ENCODE data around the gene APOC4. TPM values are rescaled to one million over a fixed set of nuclear protein-coding genes. Genes with fewer than 3 reads are reported as not detected.

The APOC4 gene
- total RNA-seq, 2 donors from 2014 or later, result not detected

DNA sequence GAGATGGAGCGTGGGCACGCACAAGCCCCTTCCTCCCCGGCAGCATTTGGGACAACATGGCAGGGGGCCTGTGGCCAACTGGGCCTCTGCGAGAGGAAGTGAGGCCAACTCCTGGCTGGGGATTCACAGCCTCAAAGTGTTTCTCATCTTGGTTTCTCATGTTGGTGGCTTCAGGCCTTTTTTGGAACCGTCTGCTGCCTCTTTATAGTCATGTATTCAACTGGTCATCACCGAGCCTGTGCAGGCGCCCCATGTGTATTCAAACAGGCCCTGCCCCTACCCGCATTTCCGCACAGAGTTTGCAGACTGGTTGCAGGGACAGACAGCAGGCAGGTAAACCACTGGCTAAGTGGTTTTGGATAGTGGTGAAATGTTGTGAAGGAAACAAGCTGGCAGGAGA lies 42.0 kb downstream of the APOC4 start:
- no peak for DNase-seq (ENCODE audit: low spot score)
- Histone ChIP-seq H3K36me3 (peaks cover 5 to 9% of the 10 kb centered on the region in 2 donors), H3K9me3 (no peaks in the 10 kb centered on the region), H3K27ac (no peak overlapping the region), H3K4me1 (replicated peaks) (no peaks in the 10 kb centered on the region), H3K4me3 (no peak overlapping the region), H3K27me3 (replicated peaks; ENCODE audit: insufficient read depth) (no peaks in the 10 kb centered on the region)
- WGBS, result 82% methylated on average over 9 of the region's 9 CpGs
- TF ChIP-seq POLR2A (IDR thresholded peaks at IDR 0.05), result no peak
- TF ChIP-seq, protein P1, sequence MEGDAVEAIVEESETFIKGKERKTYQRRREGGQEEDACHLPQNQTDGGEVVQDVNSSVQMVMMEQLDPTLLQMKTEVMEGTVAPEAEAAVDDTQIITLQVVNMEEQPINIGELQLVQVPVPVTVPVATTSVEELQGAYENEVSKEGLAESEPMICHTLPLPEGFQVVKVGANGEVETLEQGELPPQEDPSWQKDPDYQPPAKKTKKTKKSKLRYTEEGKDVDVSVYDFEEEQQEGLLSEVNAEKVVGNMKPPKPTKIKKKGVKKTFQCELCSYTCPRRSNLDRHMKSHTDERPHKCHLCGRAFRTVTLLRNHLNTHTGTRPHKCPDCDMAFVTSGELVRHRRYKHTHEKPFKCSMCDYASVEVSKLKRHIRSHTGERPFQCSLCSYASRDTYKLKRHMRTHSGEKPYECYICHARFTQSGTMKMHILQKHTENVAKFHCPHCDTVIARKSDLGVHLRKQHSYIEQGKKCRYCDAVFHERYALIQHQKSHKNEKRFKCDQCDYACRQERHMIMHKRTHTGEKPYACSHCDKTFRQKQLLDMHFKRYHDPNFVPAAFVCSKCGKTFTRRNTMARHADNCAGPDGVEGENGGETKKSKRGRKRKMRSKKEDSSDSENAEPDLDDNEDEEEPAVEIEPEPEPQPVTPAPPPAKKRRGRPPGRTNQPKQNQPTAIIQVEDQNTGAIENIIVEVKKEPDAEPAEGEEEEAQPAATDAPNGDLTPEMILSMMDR (IDR thresholded peaks at IDR 0.05), result no peak
- TF ChIP-seq POLR2AphosphoS5 (IDR thresholded peaks at IDR 0.05), result no peak
- intact Hi-C loops (cut with DNase I), result no loop called here

DNA sequence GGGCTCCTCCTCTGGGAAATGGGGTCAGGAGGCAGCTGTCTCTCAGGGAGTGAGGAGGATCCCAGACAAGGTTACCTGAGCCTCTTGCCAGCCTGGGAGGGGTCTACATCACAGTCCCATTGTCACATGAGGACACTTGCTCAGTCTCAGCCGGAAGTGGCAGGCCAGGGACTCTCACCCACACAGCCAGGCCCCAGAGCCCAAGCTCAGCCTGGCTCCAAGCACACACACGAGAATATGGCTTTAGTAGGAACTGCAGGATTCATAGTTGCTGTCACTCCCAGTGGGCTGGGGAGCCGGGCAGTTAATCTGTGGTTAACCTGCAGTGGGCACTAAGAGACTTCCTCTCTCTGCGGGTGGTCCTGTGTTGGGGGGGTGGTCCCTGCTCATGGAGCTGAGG lies 43.4 kb downstream of the APOC4 start:
- Histone ChIP-seq H3K36me3 (peaks cover 0 to 5% of the 10 kb centered on the region in 2 donors), H3K4me1 (replicated peaks) (no peaks in the 10 kb centered on the region), H3K4me3 (no peak overlapping the region), H3K27ac (no peak overlapping the region), H3K9me3 (no peaks in the 10 kb centered on the region), H3K27me3 (replicated peaks; ENCODE audit: insufficient read depth) (no peaks in the 10 kb centered on the region)
- 83% methylated on average over 4 of the region's 4 CpGs for WGBS
- intact Hi-C loops (cut with DNase I), result no loop called here
- TF ChIP-seq, protein P1 (IDR thresholded peaks at IDR 0.05), result no peak
- no peak for TF ChIP-seq POLR2A (IDR thresholded peaks at IDR 0.05)
- TF ChIP-seq POLR2AphosphoS5 (IDR thresholded peaks at IDR 0.05), result no peak
- DNase-seq (ENCODE audit: low spot score), result no peak

DNA sequence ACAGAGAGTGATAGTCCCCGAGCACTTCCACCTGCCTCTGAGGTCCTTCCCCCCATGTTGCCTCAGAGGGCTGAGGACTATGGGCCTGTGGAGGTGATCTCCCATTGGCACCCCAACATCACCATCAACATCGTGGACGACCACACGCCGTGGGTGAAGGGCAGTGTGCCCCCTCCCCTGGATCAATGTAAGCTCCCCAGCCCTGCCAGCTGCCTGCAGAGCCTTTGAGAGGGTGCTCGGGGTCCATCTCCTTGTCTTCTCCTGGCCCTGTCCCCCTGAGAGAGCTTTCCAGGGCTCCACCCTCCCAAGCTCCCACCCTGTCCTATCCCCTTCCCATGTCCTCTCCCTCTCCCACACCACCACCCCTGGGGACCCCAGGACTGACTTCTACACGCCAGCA lies 44.4 kb downstream of the APOC4 start:
- intact Hi-C loops (cut with DNase I), result no loop called here

DNA sequence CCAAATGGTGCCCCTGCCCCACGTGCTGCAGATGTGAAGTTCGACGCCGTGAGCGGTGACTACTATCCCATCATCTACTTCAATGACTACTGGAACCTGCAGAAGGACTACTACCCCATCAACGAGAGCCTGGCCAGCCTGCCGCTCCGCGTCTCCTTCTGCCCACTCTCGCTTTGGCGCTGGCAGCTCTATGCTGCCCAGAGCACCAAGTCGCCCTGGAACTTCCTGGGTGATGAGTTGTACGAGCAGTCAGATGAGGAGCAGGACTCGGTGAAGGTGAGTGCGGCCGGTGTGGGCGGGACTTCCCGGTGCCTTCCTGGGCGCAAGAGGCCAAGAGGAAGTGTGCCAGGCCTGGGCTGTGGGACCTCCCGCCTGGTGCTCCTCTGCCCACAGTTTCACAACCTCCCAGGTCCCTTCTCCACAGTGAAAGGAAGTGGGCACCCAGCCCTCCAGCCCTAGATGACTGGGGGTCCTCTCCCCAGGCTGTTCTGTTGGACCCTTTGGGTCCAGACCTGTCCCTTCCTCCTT lies 45.2 kb downstream of the APOC4 start:
- H3K36me3 ChIP-seq, result peaks cover 3 to 5% of the 10 kb centered on the region in 2 donors
- no peak for DNase-seq (ENCODE audit: low spot score)
- H3K4me3 ChIP-seq, result no peak overlapping the region
- H3K27me3 ChIP-seq (replicated peaks; ENCODE audit: insufficient read depth), result no peaks in the 10 kb centered on the region
- no peaks in the 10 kb centered on the region for H3K4me1 ChIP-seq (replicated peaks)
- intact Hi-C loops (cut with DNase I), result no loop called here
- H3K9me3 ChIP-seq, result no peaks in the 10 kb centered on the region
- no peak for TF ChIP-seq POLR2AphosphoS5 (IDR thresholded peaks at IDR 0.05)
- no peak for TF ChIP-seq POLR2A (IDR thresholded peaks at IDR 0.05)
- TF ChIP-seq, protein P1 (IDR thresholded peaks at IDR 0.05), result no peak
- no peak overlapping the region for H3K27ac ChIP-seq
- 87% methylated on average over 20 of the region's 20 CpGs for WGBS

More for the DNA sequence above, 44.4 kb downstream of the APOC4 start:
- no peak overlapping the region for H3K4me3 ChIP-seq
- no peak overlapping the region for H3K27ac ChIP-seq
- WGBS, result 91% methylated on average over 7 of the region's 7 CpGs
- no peaks in the 10 kb centered on the region for H3K27me3 ChIP-seq (replicated peaks; ENCODE audit: insufficient read depth)
- no peaks in the 10 kb centered on the region for H3K9me3 ChIP-seq
- H3K4me1 ChIP-seq (replicated peaks), result no peaks in the 10 kb centered on the region
- H3K36me3 ChIP-seq, result peaks cover 0 to 5% of the 10 kb centered on the region in 2 donors
- TF ChIP-seq, protein P1 (IDR thresholded peaks at IDR 0.05), result no peak
- TF ChIP-seq POLR2AphosphoS5 (IDR thresholded peaks at IDR 0.05) (no peak), POLR2A (IDR thresholded peaks at IDR 0.05) (no peak)
- no peak for DNase-seq (ENCODE audit: low spot score)

DNA sequence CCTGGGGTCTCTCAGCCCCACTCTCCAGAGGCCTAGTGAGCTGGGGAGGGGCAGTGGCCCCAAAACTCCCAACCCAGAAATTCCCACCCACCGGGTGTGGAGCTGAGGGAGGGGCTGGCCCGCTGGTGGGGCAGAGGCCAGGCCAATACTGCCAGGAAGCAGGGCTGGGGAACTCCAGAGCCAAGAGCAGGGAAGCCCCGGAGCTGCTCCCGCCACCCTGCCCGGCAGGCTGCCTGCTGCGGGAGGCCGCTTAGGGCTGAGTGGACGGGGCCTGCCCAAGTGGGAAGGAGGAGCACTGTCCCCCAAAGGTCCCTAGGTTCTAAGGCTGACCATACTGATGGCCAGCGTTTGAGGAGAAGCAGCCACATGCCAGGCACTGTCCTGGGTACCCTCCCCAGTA lies 46.2 kb downstream of the APOC4 start:
- H3K4me1 ChIP-seq (replicated peaks), result no peaks in the 10 kb centered on the region
- TF ChIP-seq, protein P1 (IDR thresholded peaks at IDR 0.05), result no peak
- no peak for TF ChIP-seq POLR2A (IDR thresholded peaks at IDR 0.05)
- no peak for TF ChIP-seq POLR2AphosphoS5 (IDR thresholded peaks at IDR 0.05)
- H3K4me3 ChIP-seq, result no peak overlapping the region
- no peak overlapping the region for H3K27ac ChIP-seq
- peaks cover 5 to 6% of the 10 kb centered on the region in 2 donors for H3K36me3 ChIP-seq
- DNase-seq (ENCODE audit: low spot score), result no peak
- intact Hi-C loops (cut with DNase I), result no loop called here
- no peaks in the 10 kb centered on the region for H3K27me3 ChIP-seq (replicated peaks; ENCODE audit: insufficient read depth)
- H3K9me3 ChIP-seq, result no peaks in the 10 kb centered on the region
- 91% methylated on average over 8 of the region's 9 CpGs for WGBS

Measured in prostate gland (tissue), 2 donors.